Mammary epithelial cell (primary cell): Measurements from ENCODE around the gene MAML1.

ENCODE experiments used
- EZH2 ChIP-seq: IDR thresholded peaks from 2 replicates; pipeline ENCODE4 v1.6.1; 2012; ENCODE audit warnings: low read length, inconsistent platforms, borderline replicate concordance
- TF ChIP-seq, protein P1 (sequence below), 2 donors: IDR thresholded peaks in 1 of 2; conservative IDR thresholded peaks in 1 of 2; 2 replicates each; pipeline ENCODE4 v1.5.1; 2011 to 2012; ENCODE audit warnings: inconsistent platforms in 2 of 2, low read length in 2 of 2, mild to moderate bottlenecking in 2 of 2, control low read depth in 1 of 2, low read depth in 1 of 2; ENCODE audit not compliant: insufficient read depth in 1 of 2; ENCODE audit errors: extremely low read depth in 1 of 2

DNA sequence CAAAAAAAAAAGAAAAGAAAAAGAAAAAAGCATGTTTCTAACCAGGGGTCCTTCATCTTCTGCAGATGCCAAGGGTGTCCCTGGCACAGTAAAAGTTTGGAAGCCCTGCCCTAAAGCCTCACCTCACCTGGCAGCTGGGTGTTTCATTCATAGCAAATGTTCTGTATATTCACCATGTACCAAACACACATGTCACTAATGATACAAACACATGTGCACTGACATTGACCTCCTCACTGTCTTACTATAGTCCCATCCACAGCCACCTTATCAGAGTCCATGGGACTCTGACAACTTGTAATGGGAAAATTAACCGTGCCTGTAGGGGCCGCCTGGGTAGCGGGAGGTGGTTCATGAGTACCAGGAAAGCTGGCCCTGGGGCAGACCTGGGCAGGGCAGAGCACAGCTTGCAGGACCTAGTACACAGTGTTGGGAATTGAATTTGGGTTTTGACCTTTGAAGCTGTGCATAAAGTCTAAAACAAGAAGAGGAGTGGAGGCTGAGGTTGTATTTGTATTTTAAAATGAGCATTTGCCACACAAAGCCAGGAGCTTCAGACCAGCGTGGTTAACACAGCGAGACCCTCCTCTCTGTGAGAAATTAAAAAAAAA lies 80.5 kb downstream of the MAML1 start:
- TF ChIP-seq, protein P1, sequence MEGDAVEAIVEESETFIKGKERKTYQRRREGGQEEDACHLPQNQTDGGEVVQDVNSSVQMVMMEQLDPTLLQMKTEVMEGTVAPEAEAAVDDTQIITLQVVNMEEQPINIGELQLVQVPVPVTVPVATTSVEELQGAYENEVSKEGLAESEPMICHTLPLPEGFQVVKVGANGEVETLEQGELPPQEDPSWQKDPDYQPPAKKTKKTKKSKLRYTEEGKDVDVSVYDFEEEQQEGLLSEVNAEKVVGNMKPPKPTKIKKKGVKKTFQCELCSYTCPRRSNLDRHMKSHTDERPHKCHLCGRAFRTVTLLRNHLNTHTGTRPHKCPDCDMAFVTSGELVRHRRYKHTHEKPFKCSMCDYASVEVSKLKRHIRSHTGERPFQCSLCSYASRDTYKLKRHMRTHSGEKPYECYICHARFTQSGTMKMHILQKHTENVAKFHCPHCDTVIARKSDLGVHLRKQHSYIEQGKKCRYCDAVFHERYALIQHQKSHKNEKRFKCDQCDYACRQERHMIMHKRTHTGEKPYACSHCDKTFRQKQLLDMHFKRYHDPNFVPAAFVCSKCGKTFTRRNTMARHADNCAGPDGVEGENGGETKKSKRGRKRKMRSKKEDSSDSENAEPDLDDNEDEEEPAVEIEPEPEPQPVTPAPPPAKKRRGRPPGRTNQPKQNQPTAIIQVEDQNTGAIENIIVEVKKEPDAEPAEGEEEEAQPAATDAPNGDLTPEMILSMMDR (conservative IDR thresholded peaks at IDR 0.05 in 1 of 2, IDR thresholded peaks at IDR 0.05 in 1 of 2; ENCODE audit: extremely low read depth in 1 of 2, insufficient read depth in 1 of 2, low read depth in 1 of 2, low read length in 2 of 2), result no peak
- no peak for TF ChIP-seq EZH2
